HUES64 (cell line): ENCODE measurements around the gene GCM1.
"Not testable (repeated sequence)": the region's sequence is repeated elsewhere in the genome, so short reads cannot be mapped to it uniquely, and the experiment has no call there.

Experiments
- H3K27ac ChIP-seq: 2 replicates; pipeline ENCODE4 v1.7.0; 2013; ENCODE audit warnings: low read depth, low read length, inconsistent platforms
- H3K27me3 ChIP-seq: 2 replicates; pipeline ENCODE4 v1.6.1; 2013; ENCODE audit warnings: mild to moderate bottlenecking, low read length; ENCODE audit not compliant: insufficient read depth
- H3K36me3 ChIP-seq: 2 replicates; pipeline ENCODE4 v1.6.1; 2013; ENCODE audit warnings: mild to moderate bottlenecking, low read length; ENCODE audit not compliant: insufficient read depth
- H3K4me1 ChIP-seq: 2 replicates; pipeline ENCODE4 v1.6.1; 2013; ENCODE audit warnings: mild to moderate bottlenecking, low read length, moderate library complexity; ENCODE audit not compliant: insufficient read depth
- H3K4me3 ChIP-seq: 2 replicates; pipeline ENCODE4 v1.5.1; 2013; ENCODE audit warnings: mild to moderate bottlenecking, low read length, moderate library complexity
- H3K9ac ChIP-seq: 2 replicates; pipeline ENCODE4 v1.6.1; 2013; ENCODE audit warnings: mild to moderate bottlenecking, low read depth, low read length
- H3K9me3 ChIP-seq: 2 replicates; pipeline ENCODE4 v1.6.1; 2013; ENCODE audit warnings: low read depth, low read length; ENCODE audit not compliant: insufficient read depth
- WGBS: fragments of 150-250, 120-280 bp; methylation state at CpG from one replicate; pipeline ENCODE4 v1.1.7; 2013; ENCODE audit warnings: missing lambda C conversion rate; 5-methylcytosine and 5-hydroxymethylcytosine counted together

GCM1 gene

GRCh38 chr6:53171605-53172467 lies 23.2 kb upstream of the GCM1 start:
- H3K36me3 ChIP-seq: no peaks in the 10 kb centered on the region
- no peaks in the 10 kb centered on the region for H3K4me1 ChIP-seq
- WGBS: 58% methylated on average over 19 of the region's 20 CpGs
- H3K9ac ChIP-seq: no peak overlapping the region
- no peak overlapping the region for H3K4me3 ChIP-seq
- no peaks in the 10 kb centered on the region for H3K27me3 ChIP-seq
- H3K27ac ChIP-seq: no peak overlapping the region
- no peaks in the 10 kb centered on the region for H3K9me3 ChIP-seq

- H3K36me3 ChIP-seq: no peaks in the 10 kb centered on the region
- H3K27ac ChIP-seq: no peak overlapping the region
- 88% methylated on average over 4 of the region's 4 CpGs for WGBS
- H3K4me3 ChIP-seq: no peak overlapping the region
- no peaks in the 10 kb centered on the region for H3K4me1 ChIP-seq
- H3K9ac ChIP-seq: no peak overlapping the region
- H3K9me3 ChIP-seq: peaks cover 4% of the 10 kb centered on the region; the same call in 1 of the 2 replicates
- no peaks in the 10 kb centered on the region for H3K27me3 ChIP-seq
These were observed 20.1 kb upstream of the GCM1 start for GRCh38 chr6:53168516-53169267.

GRCh38 chr6:53165293-53165692 lies 16.7 kb upstream of the GCM1 start:
- peaks cover 4% of the 10 kb centered on the region; the same call in 1 of the 2 replicates for H3K9me3 ChIP-seq

GRCh38 chr6:53162606-53163005 lies 14.0 kb upstream of the GCM1 start:
- H3K36me3 ChIP-seq: no peaks in the 10 kb centered on the region
- no peaks in the 10 kb centered on the region for H3K4me1 ChIP-seq
- no peak overlapping the region for H3K9ac ChIP-seq
- WGBS: 88% methylated on average over 1 of the region's 1 CpG
- no peak overlapping the region for H3K4me3 ChIP-seq
- no peak overlapping the region for H3K27ac ChIP-seq
- no peaks in the 10 kb centered on the region for H3K27me3 ChIP-seq
- peaks cover 4% of the 10 kb centered on the region; the same call in 1 of the 2 replicates for H3K9me3 ChIP-seq

More at GRCh38 chr6:53165293-53165692, 16.7 kb upstream of the GCM1 start:
- H3K4me1 ChIP-seq: no peaks in the 10 kb centered on the region
- H3K36me3 ChIP-seq: no peaks in the 10 kb centered on the region
- no peak overlapping the region for H3K27ac ChIP-seq
- H3K9ac ChIP-seq: no peak overlapping the region
- over 99% methylated on average over 4 of the region's 4 CpGs for WGBS
- no peaks in the 10 kb centered on the region for H3K27me3 ChIP-seq
- H3K4me3 ChIP-seq: no peak overlapping the region

- 97% methylated on average over 3 of the region's 3 CpGs for WGBS
These were observed 12.9 kb upstream of the GCM1 start for GRCh38 chr6:53161481-53162009.

GRCh38 chr6:53159558-53159957 lies 10.9 kb upstream of the GCM1 start:
- no peaks in the 10 kb centered on the region for H3K36me3 ChIP-seq
- no peak overlapping the region for H3K9ac ChIP-seq
- no peak overlapping the region for H3K27ac ChIP-seq
- no peaks in the 10 kb centered on the region for H3K4me1 ChIP-seq
- WGBS: 75% methylated on average over 2 of the region's 2 CpGs
- peaks cover 4% of the 10 kb centered on the region; the same call in 1 of the 2 replicates for H3K9me3 ChIP-seq
- no peak overlapping the region for H3K4me3 ChIP-seq
- no peaks in the 10 kb centered on the region for H3K27me3 ChIP-seq

More at GRCh38 chr6:53161481-53162009, 12.9 kb upstream of the GCM1 start:
- Histone ChIP-seq H3K4me1 (no peaks in the 10 kb centered on the region), H3K9me3 (peaks cover 4% of the 10 kb centered on the region; the same call in 1 of the 2 replicates), H3K9ac (no peak overlapping the region), H3K4me3 (no peak overlapping the region), H3K36me3 (no peaks in the 10 kb centered on the region), H3K27ac (no peak overlapping the region), H3K27me3 (no peaks in the 10 kb centered on the region)

- H3K36me3 ChIP-seq, H3K4me1 ChIP-seq, H3K9me3 ChIP-seq, H3K27ac ChIP-seq, H3K9ac ChIP-seq, H3K4me3 ChIP-seq, H3K27me3 ChIP-seq: not testable (repeated sequence)
- WGBS: 95% methylated on average over 6 of the region's 6 CpGs
These were observed 9.4 kb upstream of the GCM1 start for GRCh38 chr6:53158076-53158475.

GRCh38 chr6:53155279-53155678 lies 6.6 kb upstream of the GCM1 start:
- H3K27me3 ChIP-seq, H3K27ac ChIP-seq, H3K4me1 ChIP-seq, H3K36me3 ChIP-seq, H3K4me3 ChIP-seq, H3K9ac ChIP-seq, H3K9me3 ChIP-seq: not testable (repeated sequence)
- 90% methylated on average over 3 of the region's 4 CpGs for WGBS

- Histone ChIP-seq H3K27me3 (no peaks in the 10 kb centered on the region), H3K27ac (no peak overlapping the region), H3K9me3 (no peaks in the 10 kb centered on the region), H3K4me3 (no peak overlapping the region), H3K36me3 (no peaks in the 10 kb centered on the region), H3K9ac (no peak overlapping the region), H3K4me1 (no peaks in the 10 kb centered on the region)
- WGBS: 100% methylated on average over 1 of the region's 2 CpGs
These were observed 6.2 kb upstream of the GCM1 start for GRCh38 chr6:53154794-53155193.

GRCh38 chr6:53154071-53154470 lies 5.4 kb upstream of the GCM1 start:
- Histone ChIP-seq H3K36me3 (no peaks in the 10 kb centered on the region), H3K4me3 (no peak overlapping the region), H3K9me3 (no peaks in the 10 kb centered on the region), H3K27me3 (no peaks in the 10 kb centered on the region), H3K27ac (no peak overlapping the region), H3K4me1 (no peaks in the 10 kb centered on the region), H3K9ac (no peak overlapping the region)
- WGBS: 84% methylated on average over 4 of the region's 4 CpGs

- Histone ChIP-seq H3K36me3 (no peaks in the 10 kb centered on the region), H3K9me3 (no peaks in the 10 kb centered on the region), H3K27me3 (no peaks in the 10 kb centered on the region), H3K27ac (no peak overlapping the region), H3K4me1 (no peaks in the 10 kb centered on the region), H3K9ac (no peak overlapping the region), H3K4me3 (no peak overlapping the region)
- 94% methylated on average over 2 of the region's 2 CpGs for WGBS
These were observed 3.9 kb upstream of the GCM1 start for GRCh38 chr6:53152576-53152975.
